IMR-90 (cell line): ENCODE results near the gene POLR3A. TPM values are rescaled to one million over a fixed set of nuclear protein-coding genes. Genes with fewer than 3 reads are reported as not detected.

Source experiments
- ATAC-seq: fragments of 200-7000 bp; cut with Tn5 transposase; 2 replicates; pipeline ENCODE4 v1.9.1; 2020; ENCODE audit warnings: low read depth, mild to moderate bottlenecking, moderate library complexity
- BruUV-seq: library from RNA; stranded (reverse); fragments of 400-500 nt; replicated peaks from 2 replicates; lab custom pipeline; 2021; lab: Mats Ljungman, UMichigan
- CTCF ChIA-PET: fragments of 300-600 bp; formaldehyde crosslinking; extraction: SDS; loops from one replicate; lab custom pipeline; 2021; ENCODE audit warnings: antibody characterized with exemption; lab: Yijun Ruan, JAX
- POLR2A ChIA-PET: fragments of 300-600 bp; sonication (Branson Sonifier 250); formaldehyde crosslinking; loops from one replicate; lab custom pipeline; 2022; ENCODE audit warnings: antibody characterized with exemption; ENCODE audit not compliant: unreplicated experiment; lab: Charles Lee
- DNase-seq: peaks from one replicate; pipeline ENCODE4 v3.0.0; 2013
- H2AFZ ChIP-seq: replicated peaks from 2 replicates; pipeline ENCODE3; 2013; ENCODE audit warnings: low read length, mild to moderate bottlenecking; ENCODE audit not compliant: poor library complexity
- H2AK5ac ChIP-seq: 2 replicates; pipeline ENCODE4 v1.6.1; 2013; ENCODE audit warnings: low read depth, low read length, inconsistent platforms
- H2AK9ac ChIP-seq: replicated peaks from 2 replicates; pipeline ENCODE3; 2013; ENCODE audit warnings: mild to moderate bottlenecking, low read depth, low read length, moderate library complexity; ENCODE audit not compliant: poor library complexity
- H2BK120ac ChIP-seq: 2 replicates; pipeline ENCODE4 v1.6.1; 2013; ENCODE audit warnings: low read depth, low read length, inconsistent platforms
- H2BK15ac ChIP-seq: 3 replicates; pipeline ENCODE4 v1.6.1; 2013; ENCODE audit warnings: low read depth, low read length, inconsistent platforms
- H2BK20ac ChIP-seq: 2 replicates; pipeline ENCODE4 v1.6.1; 2013; ENCODE audit warnings: low read depth, mild to moderate bottlenecking, inconsistent platforms, low read length, moderate library complexity
- H2BK5ac ChIP-seq: 2 replicates; pipeline ENCODE4 v1.6.1; 2013; ENCODE audit warnings: mild to moderate bottlenecking, low read depth, low read length, inconsistent platforms; ENCODE audit not compliant: poor library complexity, severe bottlenecking
- H3K14ac ChIP-seq: replicated peaks from 2 replicates; pipeline ENCODE4 v1.6.1; 2013; ENCODE audit warnings: low read depth, low read length, inconsistent platforms
- H3K18ac ChIP-seq: 2 replicates; pipeline ENCODE4 v1.6.1; 2013; ENCODE audit warnings: low read depth, low read length, control low read depth
- H3K23ac ChIP-seq: 2 replicates; pipeline ENCODE4 v1.6.1; 2013; ENCODE audit warnings: low read depth, low read length, inconsistent platforms
- H3K27ac ChIP-seq: 2 replicates; pipeline ENCODE4 v1.5.1; 2013; ENCODE audit warnings: mild to moderate bottlenecking, control low read depth, low read length; ENCODE audit not compliant: insufficient read depth
- H3K27me3 ChIP-seq: 2 replicates; pipeline ENCODE4 v1.6.1; 2013; ENCODE audit warnings: low read length; ENCODE audit not compliant: control insufficient read depth, insufficient read depth
- H3K36me3 ChIP-seq: 2 replicates; pipeline ENCODE4 v1.6.1; 2013; ENCODE audit warnings: low read length, mixed read lengths; ENCODE audit not compliant: control insufficient read depth, insufficient read depth
- H3K4ac ChIP-seq: 2 replicates; pipeline ENCODE4 v1.6.1; 2013; ENCODE audit warnings: low read depth, low read length, inconsistent platforms
- H3K4me1 ChIP-seq: 2 replicates; pipeline ENCODE4 v1.6.1; 2013; ENCODE audit warnings: low read length, mixed read lengths; ENCODE audit not compliant: control insufficient read depth, insufficient read depth
- H3K4me2 ChIP-seq: 2 replicates; pipeline ENCODE4 v1.6.1; 2013; ENCODE audit warnings: low read depth, mild to moderate bottlenecking, control low read depth, low read length, moderate library complexity
- H3K4me3 ChIP-seq: 2 replicates; pipeline ENCODE4 v1.5.1; 2013; ENCODE audit warnings: low read depth, mild to moderate bottlenecking, control low read depth, low read length, moderate library complexity; ENCODE audit not compliant: insufficient read depth
- H3K56ac ChIP-seq: 2 replicates; pipeline ENCODE4 v1.6.1; 2013; ENCODE audit warnings: low read length, inconsistent platforms; ENCODE audit not compliant: insufficient read depth; ENCODE audit errors: extremely low read depth
- H3K79me1 ChIP-seq, 2 experiments: 2 replicates each; pipeline ENCODE4 v1.6.1; 2013; ENCODE audit warnings: low read length in 2 of 2, inconsistent platforms in 1 of 2, low read depth in 1 of 2
- H3K9ac ChIP-seq: 2 replicates; pipeline ENCODE4 v1.6.1; 2013; ENCODE audit warnings: low read depth, low read length, control low read depth
- H3K9me1 ChIP-seq: 2 replicates; pipeline ENCODE4 v1.6.1; 2013; ENCODE audit warnings: low read length, inconsistent platforms; ENCODE audit not compliant: insufficient read depth
- H3K9me3 ChIP-seq: 2 replicates; pipeline ENCODE4 v1.6.1; 2013; ENCODE audit warnings: low read length; ENCODE audit not compliant: control insufficient read depth, insufficient read depth
- H4K20me1 ChIP-seq: 2 replicates; pipeline ENCODE4 v1.6.1; 2013; ENCODE audit warnings: low read length, inconsistent platforms; ENCODE audit not compliant: insufficient read depth
- H4K5ac ChIP-seq: 2 replicates; pipeline ENCODE4 v1.6.1; 2013; ENCODE audit warnings: mild to moderate bottlenecking, low read depth, low read length, control low read depth
- H4K8ac ChIP-seq, 2 experiments: 2 replicates each; pipeline ENCODE4 v1.6.1; 2013; ENCODE audit warnings: low read depth in 2 of 2, low read length in 2 of 2, control low read depth in 1 of 2, inconsistent platforms in 1 of 2
- H4K91ac ChIP-seq: 2 replicates; pipeline ENCODE4 v1.6.1; 2013; ENCODE audit warnings: low read depth, low read length, inconsistent platforms; ENCODE audit not compliant: insufficient read depth
- RCOR1 ChIP-seq: IDR thresholded peaks from 2 replicates; pipeline ENCODE4 v1.6.1; 2012; ENCODE audit warnings: mild to moderate bottlenecking, low read length, improper control_type of control experiment; ENCODE audit not compliant: insufficient replicate concordance
- WGBS, 2 experiments: methylation state at CpG; one replicate each; pipeline versions ENCODE4 v1.1.5 to v1.1.7; 2013; ENCODE audit warnings: missing lambda C conversion rate in 2 of 2; ENCODE audit not compliant: insufficient read length in 1 of 2; ENCODE audit errors: extremely low coverage in 2 of 2; 5-methylcytosine and 5-hydroxymethylcytosine counted together
- dilution Hi-C: fragments of 300-500 bp; cut with HindIII; formaldehyde crosslinking; loops from one replicate; pipeline ENCODE4 v1.14.3; 2018; ENCODE audit warnings: low sequenced_read_pairs; ENCODE audit not compliant: unreplicated experiment
- in situ Hi-C: fragments of 300-500 bp; cut with MboI; formaldehyde crosslinking; loops from 3 replicates; pipeline ENCODE4 v1.14.3; 2019; ENCODE audit warnings: low sequenced_read_pairs, inconsistent platforms, mixed read lengths
- intact Hi-C: fragments of 100-400 bp; cut with micrococcal nuclease; formaldehyde crosslinking; loops from 2 replicates; pipeline ENCODE4 v1.10.0; 2022
- polyA plus RNA-seq, 3 experiments: library from polyadenylated mRNA; depleted of rRNA; stranded (reverse); fragments of >200 nt; gene quantifications; 2 replicates each; pipeline ENCODE4 v1.2.3, GENCODE V29; 2012; ENCODE audit warnings: low replicate concordance in 1 of 3
- total RNA-seq: library from RNA; depleted of rRNA; stranded (reverse); fragments of >200 nt; gene quantifications from 2 replicates; pipeline ENCODE4 v1.2.3, GENCODE V29; 2012

The POLR3A gene
- total and polyA plus RNA-seq, 2 of the 4 experiments (the other 2 are of a cell fraction): 11.9 to 24.4 TPM

GRCh38 chr10:78059906-78060702 is 30.8 kb upstream of the POLR3A start:
- CTCF ChIA-PET: no interaction called here
- dilution Hi-C loops: no loop called here

More at GRCh38 chr10:78059906-78060702, 30.8 kb upstream of the POLR3A start:
- Histone ChIP-seq H4K5ac (no peak overlapping the region), H3K4me3 (no peak overlapping the region), H3K27me3 (no peaks in the 10 kb centered on the region; the same call in 1 of the 2 replicates), H3K18ac (no peak overlapping the region), H3K79me1 (no peaks in the 10 kb centered on the region), H3K14ac (no peak overlapping the region), H2BK5ac (no peak overlapping the region), H3K23ac (no peak overlapping the region), H3K9me3 (no peaks in the 10 kb centered on the region), H4K20me1 (no peaks in the 10 kb centered on the region), H3K27ac (no peak overlapping the region), H2BK15ac (no peak overlapping the region), H2BK20ac (no peak overlapping the region), H4K8ac (no peak overlapping the region), H2BK120ac (no peak overlapping the region), H3K4me2 (no peak overlapping the region), H3K4ac (no peak overlapping the region), H2AFZ (no peak overlapping the region), H3K9ac (no peak overlapping the region), H3K36me3 (no peaks in the 10 kb centered on the region), H3K4me1 (no peaks in the 10 kb centered on the region), H3K56ac (no peak overlapping the region), H3K9me1 (no peaks in the 10 kb centered on the region; the same call in 1 of the 2 replicates), H4K91ac (no peak overlapping the region), H2AK5ac (no peak overlapping the region), H2AK9ac (no peak overlapping the region)
- POLR2A ChIA-PET: no interaction called here
- no peak for DNase-seq
- intact Hi-C loops: no loop called here
- no TSS peak for BruUV-seq
- ATAC-seq: no peak
- no peak for TF ChIP-seq RCOR1
- in situ Hi-C loops: loop anchor here (10.0 kb wide), 1 partner anchor 595 kb away; no protein-coding TSS in a partner anchor
- 90% methylated on average over 2 of the region's 12 CpGs; no CpG with 5 or more reads in 1 of the 2 experiments for WGBS, 2 experiments
